A549 treated with RU486 at 1 μM for 4 hours (cell line): ENCODE measurements around the gene ALDH3B1. TPM values are rescaled to one million over a fixed set of nuclear protein-coding genes. Genes with fewer than 3 reads are reported as not detected.

Experiments
- total RNA-seq: library from RNA; stranded (reverse); fragments of 200-300 nt; extraction: Qiagen RNA extraction; gene quantifications from 5 replicates; pipeline ENCODE4 v1.2.3, GENCODE V29; 2022; ENCODE audit warnings: low read depth

ALDH3B1 gene
- total RNA-seq = 112 to 141 TPM (median 115 TPM) in 5 replicates

GRCh38 chr11:68010090-68011041 lies at the start of gene ALDH3B1:
Gene ALDH3B1, plus strand, starts transcription at chr11:68010327. Its CDS starts 4,971 bp downstream, at chr11:68015298.

GRCh38 chr11:68003846-68004550 lies 6.1 kb upstream of the ALDH3B1 start, which contains the start of gene UNC93B1:
Gene UNC93B1, minus strand, starts transcription at chr11:68004097. Its CDS starts 54 bp downstream, at chr11:68004043.

GRCh38 chr11:68030318-68031143 lies 20.4 kb downstream of the ALDH3B1 start, which contains the start of gene NDUFS8:
Gene NDUFS8, plus strand, starts transcription at chr11:68030681. Its CDS starts 1,471 bp downstream, at chr11:68032152.

GRCh38 chr11:68038718-68039525 lies 28.8 kb downstream of the ALDH3B1 start, which contains the start of gene TCIRG1:
Gene TCIRG1, plus strand, starts transcription at chr11:68039025. Its CDS starts 2,247 bp downstream, at chr11:68041272.

Other genes starting within 250 kb of the ALDH3B1 start
- gene UNC93B1, start 6.2 kb upstream of the ALDH3B1 start, total RNA-seq = 57.3 to 88.2 TPM (median 74.8 TPM) in 5 replicates
- 266 to 400 TPM (median 378 TPM) in 5 replicates for gene NDUFS8, start 20.4 kb downstream of the ALDH3B1 start, total RNA-seq
- gene TCIRG1, start 28.7 kb downstream of the ALDH3B1 start, total RNA-seq = 77.0 to 167 TPM (median 125 TPM) in 5 replicates
- gene CHKA, start 111.1 kb downstream of the ALDH3B1 start, total RNA-seq = 26.8 to 33.1 TPM (median 31.7 TPM) in 5 replicates
- gene KMT5B, start 203.0 kb downstream of the ALDH3B1 start, total RNA-seq = 16.0 to 27.8 TPM (median 20.5 TPM) in 5 replicates